Progenitor cell of endocrine pancreas (in vitro differentiated cells): ENCODE results near the gene DHX9. TPM values are rescaled to one million over a fixed set of nuclear protein-coding genes. Genes with fewer than 3 reads are reported as not detected.

Source experiments
- DNase-seq: peaks from one replicate; pipeline ENCODE4 v3.0.0; 2021; ENCODE audit warnings: low spot score; ENCODE audit not compliant: unreplicated experiment
- H3K27ac Mint-ChIP-seq: 2 replicates; pipeline ENCODE4 v1.8.0; 2021; ENCODE audit warnings: mild to moderate bottlenecking, moderate library complexity, mixed read lengths
- H3K27me3 Mint-ChIP-seq: 2 replicates; pipeline ENCODE4 v1.8.0; 2021; ENCODE audit warnings: mixed read lengths
- H3K36me3 Mint-ChIP-seq: 2 replicates; pipeline ENCODE4 v1.8.0; 2022; ENCODE audit warnings: mixed read lengths; ENCODE audit not compliant: insufficient read depth
- H3K4me1 Mint-ChIP-seq: 2 replicates; pipeline ENCODE4 v1.8.0; 2021; ENCODE audit warnings: low read depth, mixed read lengths
- H3K4me3 Mint-ChIP-seq: 2 replicates; pipeline ENCODE4 v1.8.0; 2021; ENCODE audit warnings: low read depth, mild to moderate bottlenecking, moderate library complexity, mixed read lengths
- H3K9me3 Mint-ChIP-seq: 2 replicates; pipeline ENCODE4 v1.8.0; 2021; ENCODE audit warnings: low read depth, mixed read lengths
- CTCF ChIP-seq: fragments of 200-600 bp; sonication (generic); IDR thresholded peaks from one replicate; pipeline ENCODE4 v1.5.0; 2021; ENCODE audit warnings: antibody characterized with exemption, mild to moderate bottlenecking; ENCODE audit not compliant: unreplicated experiment
- total RNA-seq: library from RNA; stranded (reverse); gene quantifications from 2 replicates; pipeline ENCODE4 v1.2.1, GENCODE V29; 2021

The DHX9 gene
- total RNA-seq, 1 donor from 2014 or later = 289 TPM

- TF ChIP-seq CTCF = no peak
- Mint-ChIP-seq H3K36me3 (peaks cover 50% of the 10 kb centered on the region), H3K9me3 (no peaks in the 10 kb centered on the region)
These were observed 21.5 kb downstream of the DHX9 start for GRCh38 chr1:182860658-182861057.

GRCh38 chr1:182861994-182862393 lies 22.8 kb downstream of the DHX9 start:
- Mint-ChIP-seq H3K9me3 (no peaks in the 10 kb centered on the region), H3K4me1 (peaks cover 1% of the 10 kb centered on the region), H3K27me3 (no peaks in the 10 kb centered on the region), H3K36me3 (peaks cover 56% of the 10 kb centered on the region), H3K4me3 (no peak overlapping the region), H3K27ac (no peak overlapping the region)
- no peak for DNase-seq
- no peak for TF ChIP-seq CTCF

More at GRCh38 chr1:182860658-182861057, 21.5 kb downstream of the DHX9 start:
- Mint-ChIP-seq H3K4me3 (no peak overlapping the region), H3K27me3 (no peaks in the 10 kb centered on the region), H3K27ac (peak overlapping the region; percentile 45), H3K4me1 (peaks cover 1% of the 10 kb centered on the region)
- no peak for DNase-seq

GRCh38 chr1:182862827-182863226 lies 23.7 kb downstream of the DHX9 start:
- Mint-ChIP-seq H3K27me3 (no peaks in the 10 kb centered on the region), H3K4me1 (no peaks in the 10 kb centered on the region), H3K4me3 (no peak overlapping the region), H3K27ac (no peak overlapping the region), H3K36me3 (peaks cover 59% of the 10 kb centered on the region), H3K9me3 (no peaks in the 10 kb centered on the region)
- TF ChIP-seq CTCF = no peak
- DNase-seq = no peak

GRCh38 chr1:182863940-182864339 lies 24.8 kb downstream of the DHX9 start:
- no peak for TF ChIP-seq CTCF
- peaks cover 53% of the 10 kb centered on the region for H3K36me3 Mint-ChIP-seq
- no peak overlapping the region for H3K4me3 Mint-ChIP-seq
- H3K9me3 Mint-ChIP-seq = no peaks in the 10 kb centered on the region
- no peaks in the 10 kb centered on the region for H3K4me1 Mint-ChIP-seq
- DNase-seq = no peak
- H3K27me3 Mint-ChIP-seq = no peaks in the 10 kb centered on the region
- H3K27ac Mint-ChIP-seq = no peak overlapping the region

GRCh38 chr1:182867861-182868260 lies 28.7 kb downstream of the DHX9 start:
- DNase-seq = no peak
- TF ChIP-seq CTCF = no peak
- H3K27me3 Mint-ChIP-seq = no peaks in the 10 kb centered on the region
- H3K36me3 Mint-ChIP-seq = peaks cover 57% of the 10 kb centered on the region
- no peak overlapping the region for H3K4me3 Mint-ChIP-seq
- H3K9me3 Mint-ChIP-seq = no peaks in the 10 kb centered on the region
- no peaks in the 10 kb centered on the region for H3K4me1 Mint-ChIP-seq
- H3K27ac Mint-ChIP-seq = peak overlapping the region; percentile 33
